HK-2 (cell line): Measurements from ENCODE around the gene IRF1.

Experiments
- DNase-seq: peaks from one replicate; pipeline ENCODE4 v3.0.0-alpha.2; 2018; ENCODE audit not compliant: unreplicated experiment

The IRF1 gene

GRCh38 chr5:132500931-132501628, 10.5 kb upstream of the IRF1 start:
- DNase-seq: peak; percentile 36

GRCh38 chr5:132500244-132500930, 9.8 kb upstream of the IRF1 start:
- DNase-seq: no peak

- no peak for DNase-seq
These were observed 9.1 kb upstream of the IRF1 start for GRCh38 chr5:132499440-132500243.

- DNase-seq: no peak
These were observed 8.2 kb upstream of the IRF1 start for GRCh38 chr5:132498686-132499271.

GRCh38 chr5:132498152-132498551, 7.6 kb upstream of the IRF1 start:
- peak; percentile 62 for DNase-seq

GRCh38 chr5:132497488-132497997, 7.0 kb upstream of the IRF1 start:
- peak; percentile 77 for DNase-seq

- DNase-seq: peak; percentile 84
These were observed 6.3 kb upstream of the IRF1 start for GRCh38 chr5:132496631-132497487.

GRCh38 chr5:132496191-132496630, 5.6 kb upstream of the IRF1 start:
- peak; percentile 91 for DNase-seq

GRCh38 chr5:132495667-132496190, 5.2 kb upstream of the IRF1 start:
- peak; percentile 82 for DNase-seq

- DNase-seq: no peak
These were observed 3.2 kb upstream of the IRF1 start for GRCh38 chr5:132493821-132494220.

- DNase-seq: no peak
These were observed 2.7 kb upstream of the IRF1 start for GRCh38 chr5:132493241-132493640.

- no peak for DNase-seq
These were observed 2.0 kb upstream of the IRF1 start for GRCh38 chr5:132492386-132493125.

GRCh38 chr5:132491368-132492364, 1.1 kb upstream of the IRF1 start:
- DNase-seq: no peak

- peak; percentile 40 for DNase-seq
These were observed 596 bp downstream of the IRF1 start for GRCh38 chr5:132489871-132490483.

- no peak for DNase-seq
These were observed 1.4 kb downstream of the IRF1 start for GRCh38 chr5:132489051-132489770.

- no peak for DNase-seq
These were observed 2.0 kb downstream of the IRF1 start for GRCh38 chr5:132488590-132488989.

- no peak for DNase-seq
These were observed 2.6 kb downstream of the IRF1 start for GRCh38 chr5:132487841-132488555.
